WERI-Rb-1 (cell line): Measurements from ENCODE around the gene FBH1.
"Not testable (repeated sequence)": the region's sequence is repeated elsewhere in the genome, so short reads cannot be mapped to it uniquely, and the experiment has no call there.

ENCODE experiments used
- DNase-seq: peaks from one replicate; pipeline ENCODE4 v3.0.0-alpha.2; 2020
- H3K27ac ChIP-seq: fragments of 250-450 bp; sonication (Bioruptor Pico); 2 replicates; pipeline ENCODE4 v1.5.1; 2020; ENCODE audit warnings: mild to moderate bottlenecking, moderate library complexity
- H3K27me3 ChIP-seq: fragments of 250-450 bp; sonication (Bioruptor Pico); 2 replicates; pipeline ENCODE4 v1.5.1; 2021; ENCODE audit warnings: mild to moderate bottlenecking, low read depth, moderate library complexity; ENCODE audit not compliant: insufficient read depth, severe bottlenecking
- H3K36me3 ChIP-seq: fragments of 250-450 bp; sonication (Bioruptor Pico); 2 replicates; pipeline ENCODE4 v1.5.1; 2020; ENCODE audit warnings: mild to moderate bottlenecking, moderate library complexity
- H3K4me3 ChIP-seq: 2 replicates; pipeline ENCODE4 v1.5.1; 2011; ENCODE audit warnings: low read depth, mild to moderate bottlenecking, control low read depth, low read length
- H3K9me3 ChIP-seq: fragments of 250-450 bp; sonication (Bioruptor Pico); 2 replicates; pipeline ENCODE4 v1.5.1; 2021; ENCODE audit warnings: mild to moderate bottlenecking, moderate library complexity; ENCODE audit not compliant: severe bottlenecking
- TF ChIP-seq, protein P1 (sequence below): IDR thresholded peaks from 2 replicates; pipeline ENCODE4 v1.5.1; 2011; ENCODE audit warnings: low read depth, mild to moderate bottlenecking, control low read depth, inconsistent platforms, low read length

FBH1 gene

DNA sequence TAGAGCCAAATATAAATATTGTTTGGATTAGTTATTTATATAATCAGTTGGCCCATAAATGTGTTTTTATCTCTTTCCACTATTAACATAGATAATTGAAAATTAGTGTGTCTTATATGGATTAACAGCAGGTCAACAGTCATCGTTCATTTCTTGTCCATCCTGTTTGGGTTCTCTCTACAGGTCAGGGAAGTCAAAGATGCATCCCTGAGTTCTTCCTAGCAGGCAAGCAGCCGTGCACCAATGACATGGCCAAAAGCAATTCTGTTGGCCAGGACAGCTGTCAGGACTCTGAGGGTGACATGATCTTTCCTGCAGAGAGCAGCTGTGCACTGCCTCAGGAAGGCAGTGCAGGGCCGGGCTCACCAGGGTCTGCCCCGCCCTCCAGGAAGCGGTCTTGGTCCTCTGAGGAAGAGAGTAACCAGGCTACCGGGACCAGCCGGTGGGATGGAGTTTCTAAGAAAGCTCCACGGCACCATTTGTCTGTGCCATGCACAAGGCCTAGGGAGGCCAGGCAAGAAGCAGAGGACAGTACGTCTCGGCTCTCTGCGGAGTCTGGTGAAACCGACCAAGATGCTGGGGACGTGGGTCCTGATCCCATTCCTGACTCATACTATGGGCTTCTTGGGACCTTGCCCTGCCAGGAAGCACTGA lies 15.9 kb downstream of the FBH1 start:
- no peak overlapping the region for H3K4me3 ChIP-seq
- H3K36me3 ChIP-seq = no peaks in the 10 kb centered on the region; the same call in 1 of the 2 replicates
- no peaks in the 10 kb centered on the region for H3K27me3 ChIP-seq
- TF ChIP-seq, protein P1, sequence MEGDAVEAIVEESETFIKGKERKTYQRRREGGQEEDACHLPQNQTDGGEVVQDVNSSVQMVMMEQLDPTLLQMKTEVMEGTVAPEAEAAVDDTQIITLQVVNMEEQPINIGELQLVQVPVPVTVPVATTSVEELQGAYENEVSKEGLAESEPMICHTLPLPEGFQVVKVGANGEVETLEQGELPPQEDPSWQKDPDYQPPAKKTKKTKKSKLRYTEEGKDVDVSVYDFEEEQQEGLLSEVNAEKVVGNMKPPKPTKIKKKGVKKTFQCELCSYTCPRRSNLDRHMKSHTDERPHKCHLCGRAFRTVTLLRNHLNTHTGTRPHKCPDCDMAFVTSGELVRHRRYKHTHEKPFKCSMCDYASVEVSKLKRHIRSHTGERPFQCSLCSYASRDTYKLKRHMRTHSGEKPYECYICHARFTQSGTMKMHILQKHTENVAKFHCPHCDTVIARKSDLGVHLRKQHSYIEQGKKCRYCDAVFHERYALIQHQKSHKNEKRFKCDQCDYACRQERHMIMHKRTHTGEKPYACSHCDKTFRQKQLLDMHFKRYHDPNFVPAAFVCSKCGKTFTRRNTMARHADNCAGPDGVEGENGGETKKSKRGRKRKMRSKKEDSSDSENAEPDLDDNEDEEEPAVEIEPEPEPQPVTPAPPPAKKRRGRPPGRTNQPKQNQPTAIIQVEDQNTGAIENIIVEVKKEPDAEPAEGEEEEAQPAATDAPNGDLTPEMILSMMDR = no peak
- no peaks in the 10 kb centered on the region for H3K9me3 ChIP-seq
- no peak overlapping the region for H3K27ac ChIP-seq
- DNase-seq = no peak

DNA sequence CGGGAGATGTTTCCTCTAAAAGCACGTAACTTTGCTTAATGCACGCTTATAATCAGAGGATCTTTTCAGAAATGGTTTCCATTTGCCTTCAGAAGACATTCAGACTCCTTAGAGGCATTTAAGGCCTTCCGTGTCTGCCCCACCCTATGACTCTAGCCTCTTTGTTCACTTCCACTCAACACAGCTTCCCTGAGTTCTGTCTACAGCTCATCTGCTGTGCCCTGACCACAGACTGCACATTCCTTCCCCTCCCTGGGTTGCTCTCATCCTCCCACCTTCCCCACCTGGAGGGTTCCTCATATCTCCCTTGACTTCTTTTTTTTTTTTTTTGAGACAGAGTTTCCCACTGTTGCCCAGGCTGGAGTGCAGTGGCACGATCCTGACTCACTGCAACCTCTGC lies 16.6 kb downstream of the FBH1 start:
- Histone ChIP-seq H3K9me3 (no peaks in the 10 kb centered on the region), H3K36me3 (no peaks in the 10 kb centered on the region; the same call in 1 of the 2 replicates), H3K27me3 (no peaks in the 10 kb centered on the region), H3K27ac (no peak overlapping the region), H3K4me3 (no peak overlapping the region)
- no peak for DNase-seq
- TF ChIP-seq, protein P1 = no peak

DNA sequence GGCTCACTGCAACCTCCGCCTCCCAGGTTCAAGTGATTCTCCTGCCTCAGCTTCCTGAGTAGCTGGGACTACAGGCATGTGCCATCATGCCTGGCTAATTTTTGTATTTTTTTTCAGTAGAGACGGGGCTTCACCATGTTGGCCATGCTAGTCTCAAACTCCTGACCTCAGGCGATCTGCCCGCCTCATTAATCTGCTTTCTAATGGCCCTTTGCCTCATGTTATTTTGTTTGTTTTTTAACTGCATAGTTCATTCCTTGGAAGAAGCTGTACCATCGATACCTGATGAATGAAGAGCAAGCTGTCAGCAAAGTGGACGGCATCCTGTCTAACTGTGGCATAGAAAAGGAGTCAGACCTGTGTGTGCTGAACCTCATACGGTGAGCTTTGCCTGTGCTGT lies 18.6 kb downstream of the FBH1 start:
- H3K27me3 ChIP-seq, H3K4me3 ChIP-seq, H3K36me3 ChIP-seq, DNase-seq, H3K27ac ChIP-seq, H3K9me3 ChIP-seq: not testable (repeated sequence)

DNA sequence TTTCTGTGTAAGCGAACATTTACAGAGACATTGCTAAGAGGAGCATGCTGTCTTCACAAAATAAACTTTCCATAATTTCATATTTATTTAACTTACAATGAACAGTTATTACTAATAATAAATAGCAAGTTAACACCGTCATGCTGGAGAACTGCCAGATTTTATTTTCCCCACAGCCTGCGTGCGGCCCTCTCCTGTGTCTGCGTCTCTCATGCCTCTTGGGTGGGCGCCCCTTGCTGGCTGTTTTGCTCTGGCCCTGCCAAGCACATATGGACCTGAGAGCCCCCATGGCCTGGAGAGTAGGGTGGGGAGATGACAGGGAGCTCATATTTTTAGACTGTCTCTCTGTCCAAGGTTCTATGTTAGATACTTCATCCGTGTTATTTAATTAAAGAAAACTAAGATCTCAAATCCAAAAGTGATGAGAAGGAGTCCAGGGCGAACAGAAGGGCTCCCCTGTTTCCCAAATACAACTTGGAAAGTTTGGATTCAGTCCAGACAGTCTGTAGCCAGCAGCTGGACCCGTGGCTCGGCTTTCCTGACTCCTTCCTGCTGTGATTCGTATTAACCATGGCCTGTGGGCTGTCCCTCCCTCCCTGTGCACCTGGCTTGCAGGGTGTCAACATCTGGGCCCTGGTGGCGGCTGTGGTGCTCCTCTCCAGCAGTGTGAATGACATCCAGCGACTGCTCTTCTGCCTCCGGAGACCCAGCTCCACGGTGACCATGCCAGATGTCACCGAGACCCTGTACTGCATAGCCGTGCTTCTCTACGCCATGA lies 20.5 kb downstream of the FBH1 start:
- H3K27ac ChIP-seq = no peak overlapping the region
- H3K4me3 ChIP-seq = no peak overlapping the region
- DNase-seq = no peak
- no peaks in the 10 kb centered on the region for H3K27me3 ChIP-seq
- no peaks in the 10 kb centered on the region for H3K9me3 ChIP-seq
- TF ChIP-seq, protein P1 = no peak
- no peaks in the 10 kb centered on the region; the same call in 1 of the 2 replicates for H3K36me3 ChIP-seq

DNA sequence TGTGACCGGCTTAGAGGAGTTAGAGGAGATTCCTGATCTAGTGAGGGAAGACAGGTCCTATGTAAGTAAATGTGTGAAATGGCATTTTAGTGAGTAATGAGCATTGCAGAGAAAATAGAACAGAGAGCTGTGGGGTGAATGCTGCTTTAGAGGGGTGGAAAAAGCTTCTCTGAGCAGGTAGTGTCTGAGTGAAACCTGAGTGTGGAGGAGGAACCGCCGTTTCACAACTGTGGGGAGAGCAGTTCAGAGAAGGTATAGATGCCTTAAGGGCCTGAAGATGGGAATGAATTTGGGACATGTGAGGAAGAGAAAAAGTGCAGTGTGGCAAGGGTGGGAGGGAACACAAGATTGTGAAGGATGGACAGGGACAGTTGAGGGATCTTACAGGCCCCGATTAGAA lies 21.6 kb downstream of the FBH1 start:
- DNase-seq = no peak
- Histone ChIP-seq H3K27ac (no peak overlapping the region), H3K36me3 (peaks cover 2% of the 10 kb centered on the region; the same call in 1 of the 2 replicates), H3K4me3 (no peak overlapping the region), H3K9me3 (no peaks in the 10 kb centered on the region), H3K27me3 (no peaks in the 10 kb centered on the region)
- TF ChIP-seq, protein P1 = no peak

DNA sequence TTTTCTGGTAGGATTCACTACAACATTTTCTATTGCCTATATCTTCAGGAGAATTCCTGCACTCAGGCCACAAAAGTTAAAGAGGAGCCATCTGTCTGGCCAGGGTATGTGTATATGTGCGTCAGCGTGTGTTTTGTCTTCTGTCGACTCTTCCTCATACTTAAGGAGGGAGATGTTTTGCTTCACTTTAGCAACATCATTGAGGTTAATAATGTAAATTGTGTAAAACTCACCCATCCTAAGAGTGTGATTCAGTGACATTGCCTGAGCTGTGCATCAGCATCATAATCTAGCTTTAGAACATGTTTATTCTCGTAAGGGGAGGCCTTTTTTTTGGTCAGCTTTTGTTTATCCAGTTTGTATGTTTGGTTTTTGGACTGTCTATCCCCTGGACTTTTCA lies 23.7 kb downstream of the FBH1 start:
- Histone ChIP-seq H3K4me3 (no peak overlapping the region), H3K27me3 (no peaks in the 10 kb centered on the region), H3K36me3 (peaks cover 2% of the 10 kb centered on the region; the same call in 1 of the 2 replicates), H3K9me3 (no peaks in the 10 kb centered on the region), H3K27ac (no peak overlapping the region)
- no peak for DNase-seq
- TF ChIP-seq, protein P1 = no peak
